NCI-H128 (cell line): ENCODE measurements around the gene CACNA2D4.
A peak's percentile ranks its signal among the peaks of the same experiment; 100 is the strongest.
"Not testable (repeated sequence)": the region's sequence is repeated elsewhere in the genome, so short reads cannot be mapped to it uniquely, and the experiment has no call there.

ENCODE experiments used
- DNase-seq: peaks from one replicate; lab custom pipeline; 2025; ENCODE audit not compliant: unreplicated experiment; lab: John Stamatoyannopoulos, UW

Gene CACNA2D4

GRCh38 chr12:1918081-1918883 lies at the start of gene CACNA2D4:
CACNA2D4 (minus strand) TSS chr12:1918652; CDS start chr12:1918473, 179 bp downstream.
- DNase-seq: no peak

GRCh38 chr12:1966561-1967226 lies 48.2 kb upstream of the CACNA2D4 start:
- DNase-seq: no peak

- DNase-seq: no peak
These were observed 47.5 kb upstream of the CACNA2D4 start for GRCh38 chr12:1965916-1966315.

GRCh38 chr12:1962051-1963020 lies 43.9 kb upstream of the CACNA2D4 start:
- no peak for DNase-seq

- DNase-seq: no peak
These were observed 38.3 kb upstream of the CACNA2D4 start for GRCh38 chr12:1956716-1957115.

GRCh38 chr12:1949771-1950470 lies 31.5 kb upstream of the CACNA2D4 start:
- no peak for DNase-seq

GRCh38 chr12:1948883-1949282 lies 30.4 kb upstream of the CACNA2D4 start:
- DNase-seq: no peak

- no peak for DNase-seq
These were observed 28.6 kb upstream of the CACNA2D4 start for GRCh38 chr12:1947081-1947480.

GRCh38 chr12:1946296-1946695 lies 27.8 kb upstream of the CACNA2D4 start:
- DNase-seq: no peak

- not testable (repeated sequence) for DNase-seq
These were observed 27.1 kb upstream of the CACNA2D4 start for GRCh38 chr12:1945502-1945901.

- DNase-seq: peak; percentile 80
These were observed 21.6 kb upstream of the CACNA2D4 start for GRCh38 chr12:1939801-1940607.

- no peak for DNase-seq
These were observed 20.9 kb upstream of the CACNA2D4 start for GRCh38 chr12:1939331-1939730.

- no peak for DNase-seq
These were observed 19.2 kb upstream of the CACNA2D4 start for GRCh38 chr12:1937481-1938224.

- no peak for DNase-seq
These were observed 18.2 kb upstream of the CACNA2D4 start for GRCh38 chr12:1936406-1937320.

- DNase-seq: no peak
These were observed 17.4 kb upstream of the CACNA2D4 start for GRCh38 chr12:1935700-1936378.

GRCh38 chr12:1935242-1935641 lies 16.8 kb upstream of the CACNA2D4 start:
- no peak for DNase-seq

GRCh38 chr12:1934831-1935230 lies 16.4 kb upstream of the CACNA2D4 start:
- DNase-seq: no peak

- no peak for DNase-seq
These were observed 15.6 kb upstream of the CACNA2D4 start for GRCh38 chr12:1934068-1934467.
